Measurements from ENCODE around the gene ZNF684. TPM values are rescaled to one million over a fixed set of nuclear protein-coding genes. Genes with fewer than 3 reads are reported as not detected.
"Not testable (repeated sequence)": the region's sequence is repeated elsewhere in the genome, so short reads cannot be mapped to it uniquely, and the experiment has no call there.

Gene ZNF684
- total RNA-seq (10 to 100 TPM in 2 of 9 donors, 1 to 10 TPM in 7; 5.2 to 12.1 (median 8.5) TPM), polyA plus RNA-seq (1 to 10 TPM; 4.5 to 6.2 TPM)
- long read RNA-seq, donor 1, partial matches to known transcripts: 0 of 4 reads
- long read RNA-seq, donor 1, other reads (novel, unspliced or antisense): 1 of 4 reads
- long read RNA-seq, donor 2, transcript ZNF684-203 (5 exons, 2,097 nt): major isoform, 12 of 19 reads
- long read RNA-seq, donor 2, partial matches to known transcripts: 1 of 19 reads
- long read RNA-seq, donor 2, other reads (novel, unspliced or antisense): 3 of 19 reads
- long read RNA-seq, donor 3, partial matches to known transcripts: 0 of 6 reads
- long read RNA-seq, donor 3, other reads (novel, unspliced or antisense): 3 of 6 reads

DNA sequence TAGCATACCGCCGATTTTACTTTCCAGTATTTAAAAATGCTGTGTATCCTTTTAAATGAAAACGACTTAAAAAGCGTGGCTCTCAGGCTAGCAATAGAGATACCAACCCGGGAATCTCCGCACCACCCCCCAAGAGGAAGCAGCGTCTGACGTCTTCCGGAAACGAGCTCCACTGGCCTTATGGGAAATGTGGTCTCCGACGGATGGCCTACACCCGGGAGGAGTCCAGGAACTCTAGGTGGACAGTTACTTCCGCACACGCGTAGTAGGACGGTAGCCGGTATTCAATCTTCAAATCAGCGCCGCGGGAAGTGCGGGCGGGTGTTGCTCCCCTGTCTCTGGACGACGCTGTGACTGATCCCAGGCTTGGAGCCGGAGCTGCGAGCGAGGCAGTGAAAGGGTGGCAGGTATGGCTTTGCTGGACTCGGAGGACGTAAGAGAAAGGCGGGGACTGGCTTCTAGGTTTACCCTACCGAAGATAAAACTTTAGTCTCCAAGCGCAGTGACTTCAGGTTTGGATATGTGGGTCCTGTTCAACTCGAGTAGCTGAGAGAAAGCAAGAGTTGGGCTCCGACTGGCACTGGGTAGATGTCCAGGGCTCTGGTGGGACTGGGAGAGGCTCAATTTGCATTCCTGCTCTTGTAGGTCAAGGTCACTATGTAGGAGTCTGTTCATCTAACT lies at the start of gene ZNF684:
TSS of gene ZNF684 (plus strand) at position 257 of the 681 bp plus-strand sequence. CDS start 1,530 bp downstream, outside the sequence.
- Histone ChIP-seq H3K27me3 (no peaks in the 10 kb centered on the region), H3K4me3 (peak within 1 kb of the TSS; percentile 35 to 89 (median 72)), H3K36me3 (peaks cover 0 to 13% (median 0%) of the 10 kb centered on the region in 9 donors), H3K4me1 (peaks cover 0 to 22% (median 10%) of the 10 kb centered on the region in 12 donors), H3K9me3 (no peaks in the 10 kb centered on the region), H3K27ac (peak within 1 kb of the TSS; percentile 71 to 94 (median 86))
- ATAC-seq (peak; percentile 98 to 100 (median 100)), DNase-seq (peak; percentile 86 to 94 (median 90))
- 0% methylated on average over 25 to 35 of the region's 35 CpGs for WGBS, 4 donors
- TF ChIP-seq, protein P1, sequence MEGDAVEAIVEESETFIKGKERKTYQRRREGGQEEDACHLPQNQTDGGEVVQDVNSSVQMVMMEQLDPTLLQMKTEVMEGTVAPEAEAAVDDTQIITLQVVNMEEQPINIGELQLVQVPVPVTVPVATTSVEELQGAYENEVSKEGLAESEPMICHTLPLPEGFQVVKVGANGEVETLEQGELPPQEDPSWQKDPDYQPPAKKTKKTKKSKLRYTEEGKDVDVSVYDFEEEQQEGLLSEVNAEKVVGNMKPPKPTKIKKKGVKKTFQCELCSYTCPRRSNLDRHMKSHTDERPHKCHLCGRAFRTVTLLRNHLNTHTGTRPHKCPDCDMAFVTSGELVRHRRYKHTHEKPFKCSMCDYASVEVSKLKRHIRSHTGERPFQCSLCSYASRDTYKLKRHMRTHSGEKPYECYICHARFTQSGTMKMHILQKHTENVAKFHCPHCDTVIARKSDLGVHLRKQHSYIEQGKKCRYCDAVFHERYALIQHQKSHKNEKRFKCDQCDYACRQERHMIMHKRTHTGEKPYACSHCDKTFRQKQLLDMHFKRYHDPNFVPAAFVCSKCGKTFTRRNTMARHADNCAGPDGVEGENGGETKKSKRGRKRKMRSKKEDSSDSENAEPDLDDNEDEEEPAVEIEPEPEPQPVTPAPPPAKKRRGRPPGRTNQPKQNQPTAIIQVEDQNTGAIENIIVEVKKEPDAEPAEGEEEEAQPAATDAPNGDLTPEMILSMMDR (IDR thresholded peaks at IDR 0.05): no peak
- TF ChIP-seq POLR2A (IDR thresholded peaks at IDR 0.05): peak in 1 of 2 donors; percentile 56
- intact Hi-C loops (cut with DNase I): no loop called here

DNA sequence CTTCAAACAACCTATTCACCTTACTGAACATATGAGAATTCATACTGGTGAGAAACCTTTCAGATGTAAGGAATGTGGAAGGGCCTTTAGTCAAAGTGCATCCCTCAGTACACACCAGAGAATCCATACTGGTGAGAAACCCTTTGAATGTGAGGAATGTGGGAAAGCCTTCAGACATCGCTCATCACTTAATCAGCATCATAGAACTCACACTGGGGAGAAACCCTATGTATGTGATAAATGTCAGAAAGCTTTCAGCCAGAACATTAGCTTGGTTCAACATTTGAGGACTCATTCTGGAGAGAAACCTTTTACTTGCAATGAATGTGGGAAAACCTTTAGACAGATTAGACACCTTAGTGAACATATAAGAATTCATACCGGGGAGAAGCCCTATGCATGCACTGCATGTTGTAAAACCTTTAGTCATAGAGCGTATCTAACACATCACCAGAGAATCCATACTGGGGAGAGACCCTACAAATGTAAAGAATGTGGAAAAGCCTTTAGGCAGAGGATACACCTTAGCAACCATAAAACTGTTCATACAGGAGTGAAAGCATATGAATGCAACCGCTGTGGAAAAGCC lies 36.0 kb upstream of the ZNF684 start:
- peaks cover 2 to 91% (median 75%) of the 10 kb centered on the region in 12 donors for H3K9me3 ChIP-seq
- WGBS, 4 donors: 94 to 100% (median 97%) methylated on average over 4 of the region's 4 CpGs

DNA sequence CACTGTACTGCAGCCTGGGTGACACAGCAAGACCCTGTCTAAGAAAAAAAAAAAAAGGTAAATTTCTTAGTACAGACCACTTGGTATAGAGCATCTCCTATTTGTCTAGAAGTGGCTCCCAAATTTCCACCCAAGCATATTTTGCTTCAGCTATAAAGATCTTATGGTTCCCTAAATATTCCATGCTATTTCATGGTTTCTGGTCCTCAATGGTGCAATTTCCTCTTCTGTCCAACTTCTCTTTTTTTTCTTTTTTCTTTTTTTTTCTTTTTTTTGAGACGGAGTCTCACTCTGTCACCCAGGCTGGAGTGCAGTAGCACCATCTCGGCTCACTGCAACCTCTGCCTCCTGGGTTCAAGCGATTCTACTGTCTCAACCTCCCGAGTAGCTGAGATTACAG lies 28.8 kb upstream of the ZNF684 start:
- WGBS, 4 donors: 94 to 97% (median 96%) methylated on average over 4 of the region's 4 CpGs
- not testable (repeated sequence) for ATAC-seq
- peaks cover 0 to 85% (median 33%) of the 10 kb centered on the region in 12 donors for H3K9me3 ChIP-seq

More for the DNA sequence above, 36.0 kb upstream of the ZNF684 start:
- no peak for ATAC-seq
- Histone ChIP-seq H3K27me3 (no peaks in the 10 kb centered on the region), H3K27ac (no peak overlapping the region), H3K4me3 (no peak overlapping the region), H3K36me3 (peaks cover 0 to 81% (median 47%) of the 10 kb centered on the region in 9 donors), H3K4me1 (no peaks in the 10 kb centered on the region)
- TF ChIP-seq, protein P1 (IDR thresholded peaks at IDR 0.05): no peak
- TF ChIP-seq POLR2A (IDR thresholded peaks at IDR 0.05): no peak
- intact Hi-C loops (cut with DNase I): no loop called here
- no peak for DNase-seq

DNA sequence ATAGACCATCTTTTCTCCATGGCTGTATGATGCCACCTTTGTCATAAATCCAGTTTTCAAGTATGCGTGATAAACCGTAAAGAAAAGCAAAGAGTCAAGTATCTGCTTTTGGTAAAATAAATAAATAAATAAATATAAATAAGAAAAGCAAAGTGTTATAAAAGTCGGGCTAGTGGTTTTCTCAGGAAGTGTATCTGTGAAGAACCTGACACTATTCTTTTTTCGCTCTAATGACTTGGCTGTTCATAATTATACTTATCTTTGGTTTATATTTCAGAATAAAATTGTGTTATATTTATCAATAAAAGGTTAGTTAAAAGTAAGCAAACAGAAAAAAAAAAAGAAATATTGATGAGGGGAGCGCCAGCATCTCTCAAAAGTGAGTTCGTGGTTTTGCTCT lies 23.5 kb upstream of the ZNF684 start:
- H3K4me3 ChIP-seq: peak overlapping the region; percentile 60 to 91 (median 78)
- peaks cover 0 to 49% (median 4%) of the 10 kb centered on the region in 12 donors for H3K9me3 ChIP-seq
- H3K27me3 ChIP-seq: no peaks in the 10 kb centered on the region
- intact Hi-C loops (cut with DNase I): loop anchor here in 1 of 10 donors (5.0 kb wide), 1 partner anchor 56 kb away; the partner anchor contains the start of gene ZFP69B
- H3K36me3 ChIP-seq: no peaks in the 10 kb centered on the region
- H3K27ac ChIP-seq: peak overlapping the region in 10 of 12 donors; percentile 32 to 85 (median 80)
- no peak for ATAC-seq
- TF ChIP-seq POLR2A (IDR thresholded peaks at IDR 0.05): no peak
- TF ChIP-seq, protein P1 (IDR thresholded peaks at IDR 0.05): no peak
- no peak for DNase-seq
- WGBS, 4 donors: 61 to 66% (median 63%) methylated on average over 6 of the region's 6 CpGs
- peaks cover 0 to 16% (median 10%) of the 10 kb centered on the region in 12 donors for H3K4me1 ChIP-seq

More for the DNA sequence above, 28.8 kb upstream of the ZNF684 start:
- DNase-seq; intact Hi-C loops (cut with DNase I); H3K27me3 ChIP-seq; H3K4me3 ChIP-seq; H3K4me1 ChIP-seq; H3K27ac ChIP-seq: not testable (repeated sequence)
- peaks cover 0 to 28% (median under 1%) of the 10 kb centered on the region in 9 donors for H3K36me3 ChIP-seq
